Measurements from ENCODE around the gene LARP4B. TPM values are rescaled to one million over a fixed set of nuclear protein-coding genes. Genes with fewer than 3 reads are reported as not detected.

LARP4B gene
- polyA plus RNA-seq, 2 of the 4 experiments (the other 2 are of a cell fraction): 25.5 to 54.2 TPM

- 85% methylated on average over 15 of the region's 15 CpGs for WGBS (ENCODE audit: missing lambda C conversion rate)
- CTCF ChIA-PET: no interaction called here
- DNase-seq (ENCODE audit: low read depth in 1 of 2, low spot score in 1 of 2) (no peak), ATAC-seq (no peak; a peak in 2 of 6 replicates), FAIRE-seq (no peak)
- Histone ChIP-seq H3K4me3 (no peak overlapping the region), H3K4me2 (no peak overlapping the region), H3K4me1 (no peaks in the 10 kb centered on the region), H3K9me3 (no peaks in the 10 kb centered on the region), H3K27ac (no peak overlapping the region)
- POLR2A ChIA-PET: no interaction called here
- TF ChIP-seq, protein P1, sequence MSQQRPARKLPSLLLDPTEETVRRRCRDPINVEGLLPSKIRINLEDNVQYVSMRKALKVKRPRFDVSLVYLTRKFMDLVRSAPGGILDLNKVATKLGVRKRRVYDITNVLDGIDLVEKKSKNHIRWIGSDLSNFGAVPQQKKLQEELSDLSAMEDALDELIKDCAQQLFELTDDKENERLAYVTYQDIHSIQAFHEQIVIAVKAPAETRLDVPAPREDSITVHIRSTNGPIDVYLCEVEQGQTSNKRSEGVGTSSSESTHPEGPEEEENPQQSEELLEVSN (IDR thresholded peaks at IDR 0.05; ENCODE audit: borderline replicate concordance, low read depth): no peak
- TF ChIP-seq PHF8 (IDR thresholded peaks at IDR 0.05; ENCODE audit: borderline replicate concordance, low read depth): no peak
- no peak for TF ChIP-seq TP53 (CRISPR knock-in tag; IDR thresholded peaks at IDR 0.05)
- no peak for TF ChIP-seq HOXB13 (CRISPR knock-in tag; IDR thresholded peaks at IDR 0.05; ENCODE audit: low read depth)
- no peak for TF ChIP-seq NPAS2 (CRISPR knock-in tag; IDR thresholded peaks at IDR 0.05; ENCODE audit: borderline replicate concordance)
- no peak for TF ChIP-seq RFX5 (IDR thresholded peaks at IDR 0.05)
- TF ChIP-seq NFE2L2 (conservative IDR thresholded peaks at IDR 0.05; ENCODE audit: low read length): no peak
- no peak for TF ChIP-seq POLR2AphosphoS2 (conservative IDR thresholded peaks at IDR 0.05; ENCODE audit: low read length)
- no peak for TF ChIP-seq BCL3 (IDR thresholded peaks at IDR 0.05)
- no peak for TF ChIP-seq RNF2 (IDR thresholded peaks at IDR 0.05; ENCODE audit: borderline replicate concordance, low read depth)
- no peak for TF ChIP-seq RCOR1 (IDR thresholded peaks at IDR 0.05; ENCODE audit: low read depth, low read length)
Observed at GRCh38 chr10:964321-964987, 32.9 kb upstream of the LARP4B start.

DNA sequence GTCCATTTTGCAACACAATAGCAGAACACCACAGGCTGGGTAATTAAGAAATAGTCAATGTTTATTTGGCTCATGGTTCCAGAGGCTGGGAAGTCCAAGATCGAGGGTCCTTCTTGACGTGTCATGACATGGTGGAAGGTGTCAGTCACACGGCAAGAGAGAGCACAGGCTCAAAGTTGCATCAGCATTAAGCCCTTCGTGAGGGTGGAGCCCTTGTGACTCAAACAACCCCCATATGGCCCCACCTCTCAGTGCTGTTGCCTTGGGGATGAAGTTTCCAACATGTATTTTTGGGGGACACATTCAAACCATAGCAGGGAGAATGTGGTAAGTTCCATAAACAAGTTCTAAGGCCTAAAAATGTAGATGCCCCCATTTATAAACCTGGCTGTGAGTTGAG lies 32.1 kb upstream of the LARP4B start:
- 69% methylated on average over 4 of the region's 4 CpGs for WGBS (ENCODE audit: missing lambda C conversion rate)
- Histone ChIP-seq H3K27ac (no peak overlapping the region), H3K4me1 (no peaks in the 10 kb centered on the region), H3K9me3 (no peaks in the 10 kb centered on the region), H3K4me3 (no peak overlapping the region), H3K4me2 (no peak overlapping the region)
- TF ChIP-seq CBX2 (IDR thresholded peaks at IDR 0.05; ENCODE audit: borderline replicate concordance, low read depth) (no peak), NFE2L2 (conservative IDR thresholded peaks at IDR 0.05; ENCODE audit: low read length) (no peak), RARB (CRISPR knock-in tag; IDR thresholded peaks at IDR 0.05) (no peak), BHLHE40 (IDR thresholded peaks at IDR 0.05; ENCODE audit: low read depth, low read length) (no peak), CHD2 (IDR thresholded peaks at IDR 0.05; ENCODE audit: low read length, partially characterized antibody) (no peak), NR3C1 (IDR thresholded peaks at IDR 0.05) (no peak), NPAS2 (CRISPR knock-in tag; IDR thresholded peaks at IDR 0.05; ENCODE audit: borderline replicate concordance) (no peak), JUNB (IDR thresholded peaks at IDR 0.05) (no peak), RFX5 (IDR thresholded peaks at IDR 0.05) (no peak), FOXS1 (CRISPR knock-in tag; IDR thresholded peaks at IDR 0.05) (no peak), HOXB5 (CRISPR knock-in tag; IDR thresholded peaks at IDR 0.05) (no peak), RCOR1 (IDR thresholded peaks at IDR 0.05; ENCODE audit: low read depth, low read length) (no peak)
- TF ChIP-seq, protein P2, sequence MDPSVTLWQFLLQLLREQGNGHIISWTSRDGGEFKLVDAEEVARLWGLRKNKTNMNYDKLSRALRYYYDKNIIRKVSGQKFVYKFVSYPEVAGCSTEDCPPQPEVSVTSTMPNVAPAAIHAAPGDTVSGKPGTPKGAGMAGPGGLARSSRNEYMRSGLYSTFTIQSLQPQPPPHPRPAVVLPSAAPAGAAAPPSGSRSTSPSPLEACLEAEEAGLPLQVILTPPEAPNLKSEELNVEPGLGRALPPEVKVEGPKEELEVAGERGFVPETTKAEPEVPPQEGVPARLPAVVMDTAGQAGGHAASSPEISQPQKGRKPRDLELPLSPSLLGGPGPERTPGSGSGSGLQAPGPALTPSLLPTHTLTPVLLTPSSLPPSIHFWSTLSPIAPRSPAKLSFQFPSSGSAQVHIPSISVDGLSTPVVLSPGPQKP (IDR thresholded peaks at IDR 0.05; ENCODE audit: low read depth, low read length): no peak
- TF ChIP-seq, protein P3, sequence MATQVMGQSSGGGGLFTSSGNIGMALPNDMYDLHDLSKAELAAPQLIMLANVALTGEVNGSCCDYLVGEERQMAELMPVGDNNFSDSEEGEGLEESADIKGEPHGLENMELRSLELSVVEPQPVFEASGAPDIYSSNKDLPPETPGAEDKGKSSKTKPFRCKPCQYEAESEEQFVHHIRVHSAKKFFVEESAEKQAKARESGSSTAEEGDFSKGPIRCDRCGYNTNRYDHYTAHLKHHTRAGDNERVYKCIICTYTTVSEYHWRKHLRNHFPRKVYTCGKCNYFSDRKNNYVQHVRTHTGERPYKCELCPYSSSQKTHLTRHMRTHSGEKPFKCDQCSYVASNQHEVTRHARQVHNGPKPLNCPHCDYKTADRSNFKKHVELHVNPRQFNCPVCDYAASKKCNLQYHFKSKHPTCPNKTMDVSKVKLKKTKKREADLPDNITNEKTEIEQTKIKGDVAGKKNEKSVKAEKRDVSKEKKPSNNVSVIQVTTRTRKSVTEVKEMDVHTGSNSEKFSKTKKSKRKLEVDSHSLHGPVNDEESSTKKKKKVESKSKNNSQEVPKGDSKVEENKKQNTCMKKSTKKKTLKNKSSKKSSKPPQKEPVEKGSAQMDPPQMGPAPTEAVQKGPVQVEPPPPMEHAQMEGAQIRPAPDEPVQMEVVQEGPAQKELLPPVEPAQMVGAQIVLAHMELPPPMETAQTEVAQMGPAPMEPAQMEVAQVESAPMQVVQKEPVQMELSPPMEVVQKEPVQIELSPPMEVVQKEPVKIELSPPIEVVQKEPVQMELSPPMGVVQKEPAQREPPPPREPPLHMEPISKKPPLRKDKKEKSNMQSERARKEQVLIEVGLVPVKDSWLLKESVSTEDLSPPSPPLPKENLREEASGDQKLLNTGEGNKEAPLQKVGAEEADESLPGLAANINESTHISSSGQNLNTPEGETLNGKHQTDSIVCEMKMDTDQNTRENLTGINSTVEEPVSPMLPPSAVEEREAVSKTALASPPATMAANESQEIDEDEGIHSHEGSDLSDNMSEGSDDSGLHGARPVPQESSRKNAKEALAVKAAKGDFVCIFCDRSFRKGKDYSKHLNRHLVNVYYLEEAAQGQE (IDR thresholded peaks at IDR 0.05): no peak
- ChIA-PET CTCF (interaction anchor here (1.0 to 1.2 kb wide), 2 partner anchors 10 to 13 kb away, joined by 3 to 5 read pairs; no protein-coding TSS in a partner anchor), POLR2A (no interaction called here)
- no peak for FAIRE-seq
- no peak for ATAC-seq
- DNase-seq (ENCODE audit: low read depth in 1 of 2, low spot score in 1 of 2): no peak

Measured in A549 (cell line).